ENCODE data around the gene CRK. TPM values are rescaled to one million over a fixed set of nuclear protein-coding genes. Genes with fewer than 3 reads are reported as not detected.
"Not testable (repeated sequence)": the region's sequence is repeated elsewhere in the genome, so short reads cannot be mapped to it uniquely, and the experiment has no call there.

Gene CRK
- total and polyA plus RNA-seq, 9 donors = 34.0 to 56.1 (median 43.6) TPM

- Histone ChIP-seq H3K4me1 (ENCODE audit: control insufficient read depth, insufficient read depth, low read length) (peaks cover 3% of the 10 kb centered on the region), H3K4me3 (ENCODE audit: low read length) (no peak overlapping the region), H3K27ac (ENCODE audit: low read length) (no peak overlapping the region), H3K36me3 (ENCODE audit: control insufficient read depth, insufficient read depth, low read length) (peaks cover 5% of the 10 kb centered on the region), H3K9me3 (replicated peaks; ENCODE audit: control insufficient read depth, low read depth, low read length) (peaks cover 5% of the 10 kb centered on the region), H3K27me3 (ENCODE audit: control insufficient read depth, insufficient read depth, low read length) (no peaks in the 10 kb centered on the region)
- no peak for DNase-seq
- WGBS (ENCODE audit: insufficient coverage) = 92% methylated on average over 7 of the region's 9 CpGs
Observed at GRCh38 chr17:1414001-1414574, 41.9 kb downstream of the CRK start.

- H3K4me1 ChIP-seq (ENCODE audit: control insufficient read depth, insufficient read depth, low read length) = peaks cover 3% of the 10 kb centered on the region
- 50% methylated on average over 4 of the region's 6 CpGs for whole genome bisulfite sequencing (ENCODE audit: insufficient coverage)
- H3K27ac ChIP-seq (ENCODE audit: low read length) = no peak overlapping the region
- H3K4me3 ChIP-seq (ENCODE audit: low read length) = no peak overlapping the region
- peaks cover 4% of the 10 kb centered on the region for H3K36me3 ChIP-seq (ENCODE audit: control insufficient read depth, insufficient read depth, low read length)
- no peaks in the 10 kb centered on the region for H3K27me3 ChIP-seq (ENCODE audit: control insufficient read depth, insufficient read depth, low read length)
- peak; percentile 53 for DNase-seq
- H3K9me3 ChIP-seq (replicated peaks; ENCODE audit: control insufficient read depth, low read depth, low read length) = peaks cover 5% of the 10 kb centered on the region
Observed at GRCh38 chr17:1413281-1413791, 42.7 kb downstream of the CRK start.

GRCh38 chr17:1412185-1413110 is 43.6 kb downstream of the CRK start:
- 76% methylated on average over 14 of the region's 27 CpGs for WGBS (ENCODE audit: insufficient coverage)
- H3K9me3 ChIP-seq (replicated peaks; ENCODE audit: control insufficient read depth, low read depth, low read length) = peaks cover 5% of the 10 kb centered on the region
- no peaks in the 10 kb centered on the region for H3K27me3 ChIP-seq (ENCODE audit: control insufficient read depth, insufficient read depth, low read length)
- no peaks in the 10 kb centered on the region for H3K36me3 ChIP-seq (ENCODE audit: control insufficient read depth, insufficient read depth, low read length)
- no peak for DNase-seq
- H3K4me3 ChIP-seq (ENCODE audit: low read length) = no peak overlapping the region
- no peak overlapping the region for H3K27ac ChIP-seq (ENCODE audit: low read length)
- H3K4me1 ChIP-seq (ENCODE audit: control insufficient read depth, insufficient read depth, low read length) = peaks cover 3% of the 10 kb centered on the region

GRCh38 chr17:1402262-1402586 is 53.8 kb downstream of the CRK start:
- Histone ChIP-seq H3K4me1 (ENCODE audit: control insufficient read depth, insufficient read depth, low read length) (peaks cover 11% of the 10 kb centered on the region), H3K9me3 (replicated peaks; ENCODE audit: control insufficient read depth, low read depth, low read length) (no peaks in the 10 kb centered on the region), H3K36me3 (ENCODE audit: control insufficient read depth, insufficient read depth, low read length) (no peaks in the 10 kb centered on the region), H3K27me3 (ENCODE audit: control insufficient read depth, insufficient read depth, low read length) (no peaks in the 10 kb centered on the region), H3K27ac (ENCODE audit: low read length) (no peak overlapping the region), H3K4me3 (ENCODE audit: low read length) (no peak overlapping the region)
- WGBS (ENCODE audit: insufficient coverage) = no CpG with 5 or more reads among the region's 4 CpGs
- DNase-seq = no peak

- peak within 1 kb of the TSS; percentile 98 for H3K27ac ChIP-seq (ENCODE audit: low read length)
- peaks cover 4% of the 10 kb centered on the region for H3K36me3 ChIP-seq (ENCODE audit: control insufficient read depth, insufficient read depth, low read length)
- DNase-seq = peak; percentile 98
- no peaks in the 10 kb centered on the region for H3K9me3 ChIP-seq (replicated peaks; ENCODE audit: control insufficient read depth, low read depth, low read length)
- peak within 1 kb of the TSS; percentile 86 for H3K4me3 ChIP-seq (ENCODE audit: low read length)
- H3K27me3 ChIP-seq (ENCODE audit: control insufficient read depth, insufficient read depth, low read length) = no peaks in the 10 kb centered on the region
- under 1% methylated on average over 74 of the region's 82 CpGs for WGBS (ENCODE audit: insufficient coverage)
- H3K4me1 ChIP-seq (ENCODE audit: control insufficient read depth, insufficient read depth, low read length) = peaks cover 12% of the 10 kb centered on the region
Observed at GRCh38 chr17:1399679-1400512, 56.1 kb downstream of the CRK start, which contains the start of gene YWHAE. Gene YWHAE (minus strand): TSS chr17:1400222. CDS start chr17:1400110, 112 bp downstream.

- no peaks in the 10 kb centered on the region for H3K9me3 ChIP-seq (replicated peaks; ENCODE audit: control insufficient read depth, low read depth, low read length)
- peak overlapping the region; percentile 86 for H3K4me3 ChIP-seq (ENCODE audit: low read length)
- DNase-seq = peak; percentile 67
- H3K36me3 ChIP-seq (ENCODE audit: control insufficient read depth, insufficient read depth, low read length) = peaks cover 4% of the 10 kb centered on the region
- H3K4me1 ChIP-seq (ENCODE audit: control insufficient read depth, insufficient read depth, low read length) = peaks cover 12% of the 10 kb centered on the region
- peak overlapping the region; percentile 98 for H3K27ac ChIP-seq (ENCODE audit: low read length)
- no peaks in the 10 kb centered on the region for H3K27me3 ChIP-seq (ENCODE audit: control insufficient read depth, insufficient read depth, low read length)
- 0% methylated on average over 27 of the region's 41 CpGs for WGBS (ENCODE audit: insufficient coverage)
Observed at GRCh38 chr17:1398931-1399678, 56.9 kb downstream of the CRK start.

- Histone ChIP-seq H3K36me3 (ENCODE audit: control insufficient read depth, insufficient read depth, low read length) (peaks cover 4% of the 10 kb centered on the region), H3K9me3 (replicated peaks; ENCODE audit: control insufficient read depth, low read depth, low read length) (no peaks in the 10 kb centered on the region), H3K4me1 (ENCODE audit: control insufficient read depth, insufficient read depth, low read length) (peaks cover 12% of the 10 kb centered on the region), H3K27me3 (ENCODE audit: control insufficient read depth, insufficient read depth, low read length) (no peaks in the 10 kb centered on the region), H3K27ac (ENCODE audit: low read length) (peak overlapping the region; percentile 98), H3K4me3 (ENCODE audit: low read length) (peak overlapping the region; percentile 86)
- no CpG with 5 or more reads among the region's 2 CpGs for WGBS (ENCODE audit: insufficient coverage)
- peak; percentile 36 for DNase-seq
Observed at GRCh38 chr17:1398028-1398427, 58.0 kb downstream of the CRK start.

- H3K27me3 ChIP-seq (ENCODE audit: control insufficient read depth, insufficient read depth, low read length); DNase-seq; H3K4me3 ChIP-seq (ENCODE audit: low read length); H3K36me3 ChIP-seq (ENCODE audit: control insufficient read depth, insufficient read depth, low read length); H3K9me3 ChIP-seq (replicated peaks; ENCODE audit: control insufficient read depth, low read depth, low read length); H3K27ac ChIP-seq (ENCODE audit: low read length): not testable (repeated sequence)
- H3K4me1 ChIP-seq (ENCODE audit: control insufficient read depth, insufficient read depth, low read length) = peaks cover 20% of the 10 kb centered on the region
- 88% methylated on average over 12 of the region's 26 CpGs for WGBS (ENCODE audit: insufficient coverage)
Observed at GRCh38 chr17:1395876-1396665, 60.0 kb downstream of the CRK start.

GRCh38 chr17:1391577-1391976 is 64.5 kb downstream of the CRK start:
- DNase-seq = no peak
- H3K36me3 ChIP-seq (ENCODE audit: control insufficient read depth, insufficient read depth, low read length) = peaks cover 6% of the 10 kb centered on the region
- H3K4me1 ChIP-seq (ENCODE audit: control insufficient read depth, insufficient read depth, low read length) = peaks cover 15% of the 10 kb centered on the region
- no peaks in the 10 kb centered on the region for H3K27me3 ChIP-seq (ENCODE audit: control insufficient read depth, insufficient read depth, low read length)
- peak overlapping the region; percentile 52 for H3K27ac ChIP-seq (ENCODE audit: low read length)
- H3K9me3 ChIP-seq (replicated peaks; ENCODE audit: control insufficient read depth, low read depth, low read length) = no peaks in the 10 kb centered on the region
- 76% methylated on average over 7 of the region's 9 CpGs for WGBS (ENCODE audit: insufficient coverage)
- no peak overlapping the region for H3K4me3 ChIP-seq (ENCODE audit: low read length)
